K562 (cell line): ENCODE measurements around the gene SHROOM3. TPM values are rescaled to one million over a fixed set of nuclear protein-coding genes. Genes with fewer than 3 reads are reported as not detected.

Experiments used
- ATAC-seq: fragments of 200-7000 bp; cut with Tn5 transposase; 3 replicates; pipeline ENCODE4 v1.9.1; 2020; ENCODE audit warnings: moderate library complexity
- BruUV-seq: library from RNA; stranded (reverse); fragments of 400-500 nt; replicated peaks from 2 replicates; lab custom pipeline; 2021; lab: Mats Ljungman, UMichigan
- CTCF ChIA-PET: fragments of 300-600 bp; formaldehyde crosslinking; extraction: SDS; loops from one replicate; lab custom pipeline; 2021; ENCODE audit warnings: low intra/inter-chr PET ratio; lab: Yijun Ruan, JAX
- POLR2A ChIA-PET: fragments of 300-600, 350-650 bp; sonication (Branson Sonifier 250); formaldehyde crosslinking; extraction: SDS; loops from one replicate; lab custom pipeline; 2021; ENCODE audit warnings: antibody characterized with exemption, inconsistent platforms; lab: Yijun Ruan, JAX
- DNase-seq, 4 experiments: peaks; one replicate each; pipeline versions ENCODE4 v3.0.0 to v3.0.0-alpha.2; 2011 to 2018; ENCODE audit warnings: low spot score in 3 of 4, mixed read lengths in 3 of 4; ENCODE audit errors: extremely low read depth in 1 of 4
- FAIRE-seq: peaks from 2 replicates; lab custom pipeline; 2011; peaks lifted over from hg19 to GRCh38; lab: Jason Lieb, UNC
- H2AFZ ChIP-seq: 2 replicates; pipeline ENCODE4 v1.6.0; 2011; ENCODE audit warnings: low read depth, low read length, control low read depth, inconsistent platforms
- H3K27ac ChIP-seq: fragments of 200-600 bp; 3 replicates; pipeline ENCODE4 v1.8.0; 2011; ENCODE audit warnings: low read depth, mild to moderate bottlenecking, control low read depth, inconsistent platforms, low read length, moderate library complexity, mixed read lengths; ENCODE audit errors: extremely low read depth
- H3K27me3 ChIP-seq, 2 experiments: fragments of 300-600 bp in 1 of 2; 2 replicates in 1 of 2; 3 replicates in 1 of 2; pipeline versions ENCODE4 v1.6.0 to v1.8.0; 2011; ENCODE audit warnings: inconsistent platforms in 2 of 2, low read length in 2 of 2, mild to moderate bottlenecking in 1 of 2, mixed read lengths in 1 of 2, moderate library complexity in 1 of 2; ENCODE audit not compliant: control insufficient read depth in 2 of 2, insufficient read depth in 2 of 2
- H3K36me3 ChIP-seq: fragments of 300-600 bp; 3 replicates; pipeline ENCODE4 v1.8.0; 2011; ENCODE audit warnings: mild to moderate bottlenecking, low read length, inconsistent platforms; ENCODE audit not compliant: control insufficient read depth, insufficient read depth
- H3K4me1 ChIP-seq, 2 experiments: fragments of 200-600 bp in 1 of 2; replicated peaks in 1 of 2; 2 replicates in 1 of 2; 3 replicates in 1 of 2; pipeline versions ENCODE4 v1.5.1 to v1.8.0; 2011; ENCODE audit warnings: inconsistent platforms in 2 of 2, low read length in 2 of 2, mild to moderate bottlenecking in 1 of 2, mixed read lengths in 1 of 2, moderate library complexity in 1 of 2; ENCODE audit not compliant: control insufficient read depth in 2 of 2, insufficient read depth in 2 of 2
- H3K4me2 ChIP-seq: 2 replicates; pipeline ENCODE4 v1.6.1; 2011; ENCODE audit warnings: low read length, control low read depth, inconsistent platforms, mixed read lengths; ENCODE audit not compliant: insufficient read depth
- H3K4me3 ChIP-seq: fragments of 200-600 bp; sonication (generic), shearing (Covaris generic); 2 replicates; pipeline ENCODE4 v1.5.1; 2016; ENCODE audit warnings: control low read depth, inconsistent platforms
- H3K79me2 ChIP-seq: fragments of 200-600 bp; 3 replicates; pipeline ENCODE4 v1.8.0; 2011; ENCODE audit warnings: low read length, inconsistent platforms; ENCODE audit not compliant: control insufficient read depth, insufficient read depth
- H3K9ac ChIP-seq, 2 experiments: 2 replicates each; pipeline versions ENCODE4 v1.6.0 to v1.6.1; 2011; ENCODE audit warnings: low read depth in 2 of 2, low read length in 2 of 2, control low read depth in 1 of 2, inconsistent platforms in 1 of 2, mild to moderate bottlenecking in 1 of 2, mixed read lengths in 1 of 2; ENCODE audit not compliant: insufficient read depth in 1 of 2
- H3K9me1 ChIP-seq: one replicate; pipeline ENCODE4 v1.6.0; 2011; ENCODE audit warnings: inconsistent platforms, mild to moderate bottlenecking, low read length, moderate library complexity; ENCODE audit not compliant: control insufficient read depth, insufficient read depth
- H3K9me3 ChIP-seq: replicated peaks from 2 replicates; pipeline ENCODE4 v1.5.1; 2011; ENCODE audit warnings: low read depth, low read length, inconsistent platforms; ENCODE audit not compliant: control insufficient read depth, insufficient read depth
- H4K20me1 ChIP-seq: replicated peaks from 2 replicates; pipeline ENCODE4 v1.6.1; 2011; ENCODE audit warnings: low read length, inconsistent platforms, mixed read lengths; ENCODE audit not compliant: control insufficient read depth, insufficient read depth
- HDAC3 ChIP-seq: fragments of 450-650 bp; IDR thresholded peaks from 2 replicates; pipeline ENCODE4 v1.6.1; 2018; ENCODE audit warnings: borderline replicate concordance, mild to moderate bottlenecking, moderate library complexity; ENCODE audit not compliant: partially characterized antibody
- KDM2B ChIP-seq: fragments of 250-450 bp; sonication (Bioruptor Pico); IDR thresholded peaks from 2 replicates; pipeline ENCODE4 v1.8.0; 2021; ENCODE audit warnings: mild to moderate bottlenecking, moderate library complexity
- KLF6 ChIP-seq: fragments of 250-450 bp; sonication (Bioruptor Pico); IDR thresholded peaks from 2 replicates; pipeline ENCODE4 v1.4.0; 2020; ENCODE audit warnings: mild to moderate bottlenecking, moderate library complexity, borderline replicate concordance
- MBD1 ChIP-seq: fragments of 250-450 bp; sonication (Bioruptor Pico); IDR thresholded peaks from 2 replicates; pipeline ENCODE4 v1.8.0; 2022; ENCODE audit warnings: inconsistent platforms
- MTF1 ChIP-seq: fragments of 250-450 bp; sonication (Bioruptor Pico); IDR thresholded peaks from 2 replicates; pipeline ENCODE4 v1.9.0; 2021; ENCODE audit warnings: moderate library complexity, mild to moderate bottlenecking, inconsistent platforms, borderline replicate concordance
- RFX7 ChIP-seq: fragments of 250-450 bp; sonication (Bioruptor Pico); IDR thresholded peaks from 2 replicates; pipeline ENCODE4 v1.5.1; 2021; ENCODE audit warnings: mild to moderate bottlenecking
- TCF15 ChIP-seq: fragments of 250-450 bp; sonication (Bioruptor Pico); IDR thresholded peaks from 2 replicates; pipeline ENCODE4 v1.8.0; 2022; ENCODE audit warnings: moderate library complexity, mild to moderate bottlenecking, inconsistent platforms
- UBTF ChIP-seq, 2 experiments: IDR thresholded peaks; 2 replicates each; pipeline ENCODE4 v1.6.1; 2012; ENCODE audit warnings: improper control_type of control experiment in 2 of 2, low read depth in 2 of 2, low read length in 2 of 2, borderline replicate concordance in 1 of 2
- ZBTB9 ChIP-seq: fragments of 450-650 bp; formaldehyde crosslinking; IDR thresholded peaks from 2 replicates; pipeline ENCODE4 v1.4.0; 2020; ENCODE audit warnings: mild to moderate bottlenecking, moderate library complexity
- ZFP36 ChIP-seq: fragments of 150-350 bp; IDR thresholded peaks from 2 replicates; pipeline ENCODE4 v1.6.1; 2018; ENCODE audit warnings: low read length, low read depth; ENCODE audit not compliant: partially characterized antibody
- ZNF551 ChIP-seq: fragments of 250-450 bp; sonication (Bioruptor Pico); IDR thresholded peaks from 2 replicates; pipeline ENCODE4 v1.5.0; 2021; ENCODE audit warnings: mild to moderate bottlenecking, moderate library complexity
- ZSCAN29 ChIP-seq: fragments of 450-650 bp; IDR thresholded peaks from 2 replicates; pipeline ENCODE4 v1.6.1; 2017
- WGBS: fragments of 100-300 bp; shearing (Covaris generic); methylation state at CpG from one replicate; pipeline ENCODE4 v1.1.6; 2016; ENCODE audit warnings: low coverage, mixed read lengths; ENCODE audit not compliant: insufficient coverage; ENCODE audit errors: missing lambda C conversion rate; 5-methylcytosine and 5-hydroxymethylcytosine counted together
- in situ Hi-C: fragments of 300-500 bp; cut with MboI; formaldehyde crosslinking; loops from 4 replicates; pipeline ENCODE4 v1.15.0; 2018; ENCODE audit warnings: inconsistent platforms, mixed read lengths
- intact Hi-C: fragments of 100-400 bp; cut with micrococcal nuclease; formaldehyde crosslinking; loops from 2 replicates; pipeline ENCODE4 v1.14.2; 2022
- polyA plus RNA-seq, 8 experiments: library from polyadenylated mRNA; depleted of rRNA in 4 of 8; stranded (reverse) in 5 of 8; unstranded in 3 of 8; fragments of >200 nt; fragmentation: Nextera tagmentation in 2 of 8; fragmentation: Illumina TruSeq in 1 of 8; extraction: Ambion mirVana in 2 of 8; extraction: Trizol in 1 of 8; gene quantifications; 2 replicates each; pipeline versions ENCODE4 v1.2.1 to v1.2.3, GENCODE V29; 2011 to 2014; ENCODE audit warnings: inconsistent platforms in 1 of 8, missing spikeins in 1 of 8
- total RNA-seq, 7 experiments: library from RNA; depleted of rRNA in 6 of 7; stranded (reverse); fragments of >200 nt in 6 of 7; fragmentation: Illumina TruSeq in 2 of 7; extraction: Trizol in 2 of 7; gene quantifications; 2 replicates each; pipeline versions ENCODE4 v1.2.1 to v1.2.3, GENCODE V29; 2011 to 2021; ENCODE audit warnings: low replicate concordance in 1 of 7

The SHROOM3 gene
- total and polyA plus RNA-seq, 9 of the 15 experiments (the other 6 are each of a cell fraction or from before 2014, with no cell fraction given), result 0.01 to 0.07 TPM; not detected in 7

GRCh38 chr4:76709772-76710090, 274.7 kb downstream of the SHROOM3 start (continued):
- no peak for TF ChIP-seq UBTF (IDR thresholded peaks at IDR 0.05; ENCODE audit: borderline replicate concordance in 1 of 2, low read depth in 2 of 2, low read length in 2 of 2)
- TF ChIP-seq ZSCAN29, result no peak
- no peak for TF ChIP-seq KLF6 (CRISPR knock-in tag)
- no peak for TF ChIP-seq HDAC3
- no peak for TF ChIP-seq MBD1 (CRISPR knock-in tag)

GRCh38 chr4:76712564-76712963, 277.5 kb downstream of the SHROOM3 start:
- H3K4me2 ChIP-seq, result no peak overlapping the region
- DNase-seq (no peak), ATAC-seq (no peak), FAIRE-seq (no peak)
- no peaks in the 10 kb centered on the region for H3K9me3 ChIP-seq
- TF ChIP-seq KDM2B (CRISPR knock-in tag), result no peak
- no peak for TF ChIP-seq MTF1 (CRISPR knock-in tag)
- TF ChIP-seq ZFP36, result no peak
- TF ChIP-seq ZBTB9 (CRISPR knock-in tag), result no peak
- TF ChIP-seq ZNF551 (CRISPR knock-in tag), result no peak
- TF ChIP-seq TCF15 (CRISPR knock-in tag), result no peak
- TF ChIP-seq RFX7 (CRISPR knock-in tag), result no peak
- H3K79me2 ChIP-seq, result no peaks in the 10 kb centered on the region
- intact Hi-C loops, result no loop called here
- no peaks in the 10 kb centered on the region for H3K4me1 ChIP-seq
- H3K9ac ChIP-seq, result no peak overlapping the region
- ChIA-PET POLR2A (interaction anchor here (0.8 kb wide), 1 partner anchor 9 kb away, joined by 3 read pairs; no protein-coding TSS in a partner anchor), CTCF (no interaction called here)
- peaks cover 13 to 16% of the 10 kb centered on the region in 2 experiments; a peak in 4 of 5 replicates for H3K27me3 ChIP-seq
- in situ Hi-C loops, result no loop called here
- no peak overlapping the region for H3K27ac ChIP-seq
- H3K36me3 ChIP-seq, result no peaks in the 10 kb centered on the region
- no peak overlapping the region for H3K4me3 ChIP-seq
- WGBS, result 1% methylated on average over 5 of the region's 5 CpGs
- no peaks in the 10 kb centered on the region for H3K9me1 ChIP-seq
- no TSS peak for BruUV-seq
- no peaks in the 10 kb centered on the region for H4K20me1 ChIP-seq
- H2AFZ ChIP-seq, result no peak overlapping the region
